Measurements from ENCODE around the gene JAK1.

Gene JAK1

DNA sequence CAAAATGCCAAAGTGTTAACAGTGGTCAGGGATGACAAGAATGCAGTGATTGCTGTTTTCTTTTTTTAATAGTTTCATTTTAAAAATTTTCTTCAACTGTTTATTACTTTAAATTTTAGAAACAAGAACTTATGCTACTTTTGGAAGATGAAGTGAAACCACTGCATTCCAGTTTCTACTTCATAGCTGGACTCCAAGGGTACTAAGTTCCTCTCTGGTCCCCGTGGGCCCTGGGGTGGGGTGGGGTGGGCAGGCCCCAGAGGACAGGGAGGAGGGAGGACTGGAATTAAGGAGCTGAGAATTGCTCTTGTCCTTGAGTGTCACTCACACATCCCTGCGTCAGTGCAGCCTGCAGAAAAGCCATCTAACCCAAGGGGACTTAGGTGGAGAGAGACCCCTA, 124.1 kb downstream of the JAK1 start:
- TF ChIP-seq POLR2A (IDR thresholded peaks at IDR 0.05; ENCODE audit: low read depth, low read length) (no peak), SPI1 (IDR thresholded peaks at IDR 0.05; ENCODE audit: low read depth, low read length) (no peak), TAF1 (IDR thresholded peaks at IDR 0.05; ENCODE audit: low read depth, low read length) (no peak), POLR2AphosphoS5 (IDR thresholded peaks at IDR 0.05; ENCODE audit: low read depth, low read length) (no peak), PAX5 (IDR thresholded peaks at IDR 0.05; ENCODE audit: insufficient read depth, low read length, severe bottlenecking) (no peak), POU2F2 (IDR thresholded peaks at IDR 0.05; ENCODE audit: low read depth, low read length) (no peak)
- DNase-seq (ENCODE audit: insufficient read length, low spot score) = no peak
- FAIRE-seq = no peak

GRCh38 chr1:64841330-64842065, 124.9 kb downstream of the JAK1 start:
- DNase-seq (ENCODE audit: insufficient read length, low spot score) (no peak), FAIRE-seq (no peak)
- TF ChIP-seq TAF1 (IDR thresholded peaks at IDR 0.05; ENCODE audit: low read depth, low read length) (no peak), POLR2AphosphoS5 (IDR thresholded peaks at IDR 0.05; ENCODE audit: low read depth, low read length) (no peak), SPI1 (IDR thresholded peaks at IDR 0.05; ENCODE audit: low read depth, low read length) (no peak), PAX5 (IDR thresholded peaks at IDR 0.05; ENCODE audit: insufficient read depth, low read length, severe bottlenecking) (no peak), POLR2A (IDR thresholded peaks at IDR 0.05; ENCODE audit: low read depth, low read length) (no peak), POU2F2 (IDR thresholded peaks at IDR 0.05; ENCODE audit: low read depth, low read length) (no peak)

GRCh38 chr1:64839732-64840405, 126.5 kb downstream of the JAK1 start:
- DNase-seq (ENCODE audit: insufficient read length, low spot score) = no peak
- TF ChIP-seq POLR2A (IDR thresholded peaks at IDR 0.05; ENCODE audit: low read depth, low read length) (no peak), SPI1 (IDR thresholded peaks at IDR 0.05; ENCODE audit: low read depth, low read length) (no peak), POLR2AphosphoS5 (IDR thresholded peaks at IDR 0.05; ENCODE audit: low read depth, low read length) (no peak), TAF1 (IDR thresholded peaks at IDR 0.05; ENCODE audit: low read depth, low read length) (no peak), PAX5 (IDR thresholded peaks at IDR 0.05; ENCODE audit: insufficient read depth, low read length, severe bottlenecking) (no peak), POU2F2 (IDR thresholded peaks at IDR 0.05; ENCODE audit: low read depth, low read length) (no peak)
- no peak for FAIRE-seq

DNA sequence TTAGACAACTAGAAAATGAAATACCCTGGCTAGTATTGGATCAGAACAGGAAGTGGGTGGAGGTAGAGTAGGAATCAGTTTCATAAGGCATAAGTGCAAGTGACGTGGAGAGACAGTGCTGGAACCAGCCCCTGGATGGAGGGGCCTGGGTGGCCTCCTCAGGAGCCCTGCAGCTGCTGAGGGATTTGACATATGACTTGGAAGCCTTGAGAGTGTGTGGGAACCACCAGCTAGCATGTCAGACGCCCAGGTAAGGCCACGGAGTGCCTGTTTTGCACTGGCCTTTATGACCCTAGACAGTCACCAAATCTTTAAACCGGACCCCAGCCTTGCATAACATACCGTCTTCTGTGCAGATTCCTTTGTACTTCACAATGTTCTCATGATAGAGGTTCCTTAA, 127.1 kb downstream of the JAK1 start:
- DNase-seq (ENCODE audit: insufficient read length, low spot score) = no peak
- no peak for FAIRE-seq
- TF ChIP-seq POLR2A (IDR thresholded peaks at IDR 0.05; ENCODE audit: low read depth, low read length) (no peak), POLR2AphosphoS5 (IDR thresholded peaks at IDR 0.05; ENCODE audit: low read depth, low read length) (no peak), POU2F2 (IDR thresholded peaks at IDR 0.05; ENCODE audit: low read depth, low read length) (no peak), SPI1 (IDR thresholded peaks at IDR 0.05; ENCODE audit: low read depth, low read length) (no peak), PAX5 (IDR thresholded peaks at IDR 0.05; ENCODE audit: insufficient read depth, low read length, severe bottlenecking) (no peak), TAF1 (IDR thresholded peaks at IDR 0.05; ENCODE audit: low read depth, low read length) (no peak)

DNA sequence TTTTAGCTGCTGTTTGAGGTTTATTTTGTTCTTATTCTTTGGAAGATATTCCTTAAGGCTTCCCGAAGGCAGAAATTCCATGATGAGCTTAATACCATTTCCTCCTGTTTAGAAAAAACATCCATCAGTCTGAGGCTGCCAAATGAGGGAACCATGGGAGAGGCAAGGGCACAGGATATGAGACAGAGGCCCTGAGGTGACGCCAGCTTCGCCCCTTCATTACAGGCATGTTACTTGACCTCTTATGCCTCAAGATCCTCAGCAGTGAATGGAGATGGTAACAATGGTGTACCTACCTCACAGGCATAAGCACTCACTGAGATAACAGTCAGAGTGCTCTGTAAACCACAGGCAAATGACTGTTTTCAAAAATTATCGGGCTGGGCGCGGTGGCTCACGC, 127.9 kb downstream of the JAK1 start:
- FAIRE-seq = no peak
- TF ChIP-seq PAX5 (IDR thresholded peaks at IDR 0.05; ENCODE audit: insufficient read depth, low read length, severe bottlenecking) (no peak), POLR2AphosphoS5 (IDR thresholded peaks at IDR 0.05; ENCODE audit: low read depth, low read length) (no peak), POLR2A (IDR thresholded peaks at IDR 0.05; ENCODE audit: low read depth, low read length) (no peak), TAF1 (IDR thresholded peaks at IDR 0.05; ENCODE audit: low read depth, low read length) (no peak), SPI1 (IDR thresholded peaks at IDR 0.05; ENCODE audit: low read depth, low read length) (no peak), POU2F2 (IDR thresholded peaks at IDR 0.05; ENCODE audit: low read depth, low read length) (no peak)
- DNase-seq (ENCODE audit: insufficient read length, low spot score) = no peak

GRCh38 chr1:64836802-64837201, 129.5 kb downstream of the JAK1 start:
- TF ChIP-seq POU2F2 (IDR thresholded peaks at IDR 0.05; ENCODE audit: low read depth, low read length) (no peak), TAF1 (IDR thresholded peaks at IDR 0.05; ENCODE audit: low read depth, low read length) (no peak), POLR2A (IDR thresholded peaks at IDR 0.05; ENCODE audit: low read depth, low read length) (no peak), POLR2AphosphoS5 (IDR thresholded peaks at IDR 0.05; ENCODE audit: low read depth, low read length) (no peak), PAX5 (IDR thresholded peaks at IDR 0.05; ENCODE audit: insufficient read depth, low read length, severe bottlenecking) (no peak), SPI1 (IDR thresholded peaks at IDR 0.05; ENCODE audit: low read depth, low read length) (no peak)
- DNase-seq (ENCODE audit: insufficient read length, low spot score) (no peak), FAIRE-seq (no peak)

- TF ChIP-seq POU2F2 (IDR thresholded peaks at IDR 0.05; ENCODE audit: low read depth, low read length) (no peak), POLR2A (IDR thresholded peaks at IDR 0.05; ENCODE audit: low read depth, low read length) (no peak), TAF1 (IDR thresholded peaks at IDR 0.05; ENCODE audit: low read depth, low read length) (no peak), PAX5 (IDR thresholded peaks at IDR 0.05; ENCODE audit: insufficient read depth, low read length, severe bottlenecking) (no peak), SPI1 (IDR thresholded peaks at IDR 0.05; ENCODE audit: low read depth, low read length) (no peak), POLR2AphosphoS5 (IDR thresholded peaks at IDR 0.05; ENCODE audit: low read depth, low read length) (no peak)
- DNase-seq (ENCODE audit: insufficient read length, low spot score) (no peak), FAIRE-seq (no peak)
These were observed 131.6 kb downstream of the JAK1 start for GRCh38 chr1:64834734-64835133.

GRCh38 chr1:64830030-64830651, 136.2 kb downstream of the JAK1 start:
- FAIRE-seq = no peak
- DNase-seq (ENCODE audit: insufficient read length, low spot score) = no peak
- TF ChIP-seq POLR2A (IDR thresholded peaks at IDR 0.05; ENCODE audit: low read depth, low read length) (peak; percentile 35; the same call in 1 of the 2 replicates), TAF1 (IDR thresholded peaks at IDR 0.05; ENCODE audit: low read depth, low read length) (no peak), POLR2AphosphoS5 (IDR thresholded peaks at IDR 0.05; ENCODE audit: low read depth, low read length) (no peak), PAX5 (IDR thresholded peaks at IDR 0.05; ENCODE audit: insufficient read depth, low read length, severe bottlenecking) (no peak)

- TF ChIP-seq PAX5 (IDR thresholded peaks at IDR 0.05; ENCODE audit: insufficient read depth, low read length, severe bottlenecking) = no peak
- TF ChIP-seq SPI1 (IDR thresholded peaks at IDR 0.05; ENCODE audit: low read depth, low read length) = no peak
- no peak for TF ChIP-seq POLR2A (IDR thresholded peaks at IDR 0.05; ENCODE audit: low read depth, low read length)
- no peak for TF ChIP-seq TAF1 (IDR thresholded peaks at IDR 0.05; ENCODE audit: low read depth, low read length)
- no peak for TF ChIP-seq POLR2AphosphoS5 (IDR thresholded peaks at IDR 0.05; ENCODE audit: low read depth, low read length)
- TF ChIP-seq POU2F2 (IDR thresholded peaks at IDR 0.05; ENCODE audit: low read depth, low read length) = no peak
- FAIRE-seq (no peak), DNase-seq (ENCODE audit: insufficient read length, low spot score) (no peak)
These were observed 136.8 kb downstream of the JAK1 start for GRCh38 chr1:64829411-64830029.

Data from GM12891 (cell line).